GM13976 (cell line): ENCODE measurements around the gene FBXO28.

ENCODE experiments used
- DNase-seq: peaks from one replicate; pipeline ENCODE4 v3.0.0; 2012; ENCODE audit warnings: low spot score
- in situ Hi-C: fragments of 300-500 bp; cut with MboI; formaldehyde crosslinking; loops from one replicate; pipeline ENCODE4 v1.12.0; 2022; ENCODE audit warnings: low sequenced_read_pairs, mixed read lengths, inconsistent platforms; ENCODE audit not compliant: unreplicated experiment
- TF ChIP-seq, protein P1 (sequence below): IDR thresholded peaks from 2 replicates; pipeline ENCODE4 v1.5.1; 2012; ENCODE audit warnings: borderline replicate concordance, mild to moderate bottlenecking; ENCODE audit not compliant: insufficient read depth; ENCODE audit errors: extremely low read depth, missing control alignments, control extremely low read depth

The FBXO28 gene

DNA sequence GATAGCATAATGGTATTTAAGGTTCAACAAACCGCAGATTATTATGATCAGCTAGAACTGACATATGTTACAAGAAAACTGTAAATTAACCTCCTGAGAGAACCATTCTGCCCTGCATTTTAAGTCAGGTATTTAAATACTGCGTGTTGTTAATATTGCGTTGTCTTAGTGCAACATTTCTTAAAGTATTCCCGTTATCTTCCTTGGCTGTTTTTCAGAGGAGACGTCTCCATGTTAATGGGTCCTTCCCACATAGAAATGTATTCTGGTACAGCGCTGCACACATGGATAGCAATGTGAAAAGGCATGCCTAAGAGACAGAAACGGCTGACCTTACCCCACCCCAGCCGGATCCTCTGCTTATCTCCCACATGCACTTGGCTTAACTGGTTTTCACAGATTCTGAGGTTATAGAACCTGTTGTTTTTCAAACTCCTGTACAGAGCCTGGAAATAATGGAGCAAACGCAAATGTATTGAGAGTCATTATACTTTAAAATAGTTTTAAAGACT, 46.3 kb downstream of the FBXO28 start:
- no peak for DNase-seq
- in situ Hi-C loops, result no loop called here
- TF ChIP-seq, protein P1, sequence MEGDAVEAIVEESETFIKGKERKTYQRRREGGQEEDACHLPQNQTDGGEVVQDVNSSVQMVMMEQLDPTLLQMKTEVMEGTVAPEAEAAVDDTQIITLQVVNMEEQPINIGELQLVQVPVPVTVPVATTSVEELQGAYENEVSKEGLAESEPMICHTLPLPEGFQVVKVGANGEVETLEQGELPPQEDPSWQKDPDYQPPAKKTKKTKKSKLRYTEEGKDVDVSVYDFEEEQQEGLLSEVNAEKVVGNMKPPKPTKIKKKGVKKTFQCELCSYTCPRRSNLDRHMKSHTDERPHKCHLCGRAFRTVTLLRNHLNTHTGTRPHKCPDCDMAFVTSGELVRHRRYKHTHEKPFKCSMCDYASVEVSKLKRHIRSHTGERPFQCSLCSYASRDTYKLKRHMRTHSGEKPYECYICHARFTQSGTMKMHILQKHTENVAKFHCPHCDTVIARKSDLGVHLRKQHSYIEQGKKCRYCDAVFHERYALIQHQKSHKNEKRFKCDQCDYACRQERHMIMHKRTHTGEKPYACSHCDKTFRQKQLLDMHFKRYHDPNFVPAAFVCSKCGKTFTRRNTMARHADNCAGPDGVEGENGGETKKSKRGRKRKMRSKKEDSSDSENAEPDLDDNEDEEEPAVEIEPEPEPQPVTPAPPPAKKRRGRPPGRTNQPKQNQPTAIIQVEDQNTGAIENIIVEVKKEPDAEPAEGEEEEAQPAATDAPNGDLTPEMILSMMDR, result no peak

- no peak for DNase-seq
- TF ChIP-seq, protein P1, result no peak
- in situ Hi-C loops, result no loop called here
Observed at GRCh38 chr1:224162768-224163167, 48.9 kb downstream of the FBXO28 start.

DNA sequence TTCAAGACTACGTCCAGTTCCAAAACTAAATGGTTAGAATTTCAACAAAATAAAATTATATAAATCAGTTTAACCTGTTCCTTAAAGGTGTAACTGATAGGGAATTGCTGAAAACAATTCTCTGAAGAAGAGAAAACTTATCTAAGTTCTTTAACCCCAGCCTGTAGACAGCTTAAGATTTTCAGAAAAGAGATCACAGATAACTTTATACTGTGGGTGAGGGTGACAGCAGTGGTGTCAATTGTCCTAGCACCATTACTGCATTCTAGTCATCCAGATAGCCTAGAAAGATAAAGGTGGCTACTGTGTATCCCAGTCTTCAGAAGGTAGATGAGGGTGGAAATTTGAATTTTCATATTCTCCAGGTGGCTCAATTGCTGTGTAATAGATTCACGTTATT, 49.4 kb downstream of the FBXO28 start:
- DNase-seq, result no peak
- TF ChIP-seq, protein P1, result no peak
- in situ Hi-C loops, result no loop called here

GRCh38 chr1:224168859-224169380, 55.0 kb downstream of the FBXO28 start:
- TF ChIP-seq, protein P1, result peak; percentile 2
- in situ Hi-C loops, result no loop called here
- peak; percentile 69 for DNase-seq

GRCh38 chr1:224169718-224170270, 55.9 kb downstream of the FBXO28 start:
- TF ChIP-seq, protein P1, result no peak
- in situ Hi-C loops, result no loop called here
- no peak for DNase-seq

- in situ Hi-C loops, result no loop called here
- DNase-seq, result no peak
- TF ChIP-seq, protein P1, result no peak
Observed at GRCh38 chr1:224170343-224170742, 56.4 kb downstream of the FBXO28 start.
